ENCODE measurements around the gene MAJIN. TPM values are rescaled to one million over a fixed set of nuclear protein-coding genes. Genes with fewer than 3 reads are reported as not detected.

Gene MAJIN
- total and polyA plus RNA-seq, 9 of the 15 experiments (the other 6 are each of a cell fraction or from before 2014, with no cell fraction given), result 0.17 to 0.83 (median 0.24) TPM; not detected in 2

- TF ChIP-seq HDAC1 (IDR thresholded peaks at IDR 0.05), result no peak
- 0 out of 2 replicates have a peak, but pooled peaks have one; percentile 55 for TF ChIP-seq CC2D1A (IDR thresholded peaks at IDR 0.05)
- no peak for TF ChIP-seq POLR3G (IDR thresholded peaks at IDR 0.05; ENCODE audit: extremely low read depth, insufficient read length, insufficient replicate concordance)
- no peak; the same call in 1 of the 2 replicates for TF ChIP-seq NR2C1 (IDR thresholded peaks at IDR 0.05)
- TF ChIP-seq NR2C1 (tag; IDR thresholded peaks at IDR 0.05), result no peak
- no peak for TF ChIP-seq FOXA3 (CRISPR knock-in tag; conservative IDR thresholded peaks at IDR 0.05 in 1 of 2, IDR thresholded peaks at IDR 0.05 in 1 of 2)
- TF ChIP-seq, protein P1, sequence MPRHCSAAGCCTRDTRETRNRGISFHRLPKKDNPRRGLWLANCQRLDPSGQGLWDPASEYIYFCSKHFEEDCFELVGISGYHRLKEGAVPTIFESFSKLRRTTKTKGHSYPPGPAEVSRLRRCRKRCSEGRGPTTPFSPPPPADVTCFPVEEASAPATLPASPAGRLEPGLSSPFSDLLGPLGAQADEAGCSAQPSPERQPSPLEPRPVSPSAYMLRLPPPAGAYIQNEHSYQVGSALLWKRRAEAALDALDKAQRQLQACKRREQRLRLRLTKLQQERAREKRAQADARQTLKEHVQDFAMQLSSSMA (CRISPR knock-in tag; IDR thresholded peaks at IDR 0.05), result no peak
- TF ChIP-seq ZNF668 (CRISPR knock-in tag; IDR thresholded peaks at IDR 0.05), result no peak
- TF ChIP-seq IRF1 (CRISPR knock-in tag; IDR thresholded peaks at IDR 0.05; ENCODE audit: borderline replicate concordance), result no peak
- peak in 1 of 2 experiments; percentile 74; a peak in 1 of 4 replicates for TF ChIP-seq ARNT (IDR thresholded peaks at IDR 0.05)
- TF ChIP-seq NBN (IDR thresholded peaks at IDR 0.05; ENCODE audit: low read depth), result 0 out of 2 replicates have a peak, but pooled peaks have one; percentile 76
- no peak for TF ChIP-seq FOS (IDR thresholded peaks at IDR 0.05; ENCODE audit: extremely low read depth, insufficient read length)
- no peak for TF ChIP-seq ZNF184 (CRISPR knock-in tag; IDR thresholded peaks at IDR 0.05)
- no peak for TF ChIP-seq L3MBTL2 (IDR thresholded peaks at IDR 0.05)
- TF ChIP-seq BCOR (IDR thresholded peaks at IDR 0.05), result peak; percentile 47; the same call in 1 of the 2 replicates
- no peak for TF ChIP-seq ZNF212 (CRISPR knock-in tag; IDR thresholded peaks at IDR 0.05)
- no peak for TF ChIP-seq TSC22D4 (tag; IDR thresholded peaks at IDR 0.05)
- peak; percentile 69; the same call in 1 of the 2 replicates for TF ChIP-seq JUND (IDR thresholded peaks at IDR 0.05; ENCODE audit: borderline replicate concordance, low read depth, low read length)
- peak; percentile 73; the same call in 1 of the 3 replicates for TF ChIP-seq JUND (tag; IDR thresholded peaks at IDR 0.05; ENCODE audit: borderline replicate concordance, low read depth, low read length)
- TF ChIP-seq CBX5 (IDR thresholded peaks at IDR 0.05; ENCODE audit: borderline replicate concordance, low read depth), result 0 out of 2 replicates have a peak, but pooled peaks have one; percentile 5
- TF ChIP-seq HOMEZ (CRISPR knock-in tag; IDR thresholded peaks at IDR 0.05), result no peak
- peak; percentile 90 for TF ChIP-seq SMARCA5 (IDR thresholded peaks at IDR 0.05)
- TF ChIP-seq CSDE1 (IDR thresholded peaks at IDR 0.05), result no peak
- TF ChIP-seq CREB1 (IDR thresholded peaks at IDR 0.05), result peak; percentile 61
- no peak; the same call in 1 of the 2 replicates for TF ChIP-seq CREB1 (CRISPR knock-in tag; IDR thresholded peaks at IDR 0.05)
- TF ChIP-seq, protein P2, sequence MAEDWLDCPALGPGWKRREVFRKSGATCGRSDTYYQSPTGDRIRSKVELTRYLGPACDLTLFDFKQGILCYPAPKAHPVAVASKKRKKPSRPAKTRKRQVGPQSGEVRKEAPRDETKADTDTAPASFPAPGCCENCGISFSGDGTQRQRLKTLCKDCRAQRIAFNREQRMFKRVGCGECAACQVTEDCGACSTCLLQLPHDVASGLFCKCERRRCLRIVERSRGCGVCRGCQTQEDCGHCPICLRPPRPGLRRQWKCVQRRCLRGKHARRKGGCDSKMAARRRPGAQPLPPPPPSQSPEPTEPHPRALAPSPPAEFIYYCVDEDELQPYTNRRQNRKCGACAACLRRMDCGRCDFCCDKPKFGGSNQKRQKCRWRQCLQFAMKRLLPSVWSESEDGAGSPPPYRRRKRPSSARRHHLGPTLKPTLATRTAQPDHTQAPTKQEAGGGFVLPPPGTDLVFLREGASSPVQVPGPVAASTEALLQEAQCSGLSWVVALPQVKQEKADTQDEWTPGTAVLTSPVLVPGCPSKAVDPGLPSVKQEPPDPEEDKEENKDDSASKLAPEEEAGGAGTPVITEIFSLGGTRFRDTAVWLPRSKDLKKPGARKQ (CRISPR knock-in tag; IDR thresholded peaks at IDR 0.05), result no peak
- TF ChIP-seq ZC3H4 (CRISPR knock-in tag; IDR thresholded peaks at IDR 0.05; ENCODE audit: borderline replicate concordance), result no peak; the same call in 1 of the 2 replicates
Observed at GRCh38 chr11:65013130-65013887, 41.4 kb upstream of the MAJIN start (continued).

Data from K562 (cell line).